ENCODE measurements around the gene GRM8.

- TF ChIP-seq CTCF (IDR thresholded peaks at IDR 0.05; ENCODE audit: low read depth, low read length, poor library complexity, severe bottlenecking) = no peak
- no peak for TF ChIP-seq EZH2phosphoT487 (IDR thresholded peaks at IDR 0.05; ENCODE audit: borderline replicate concordance, low read length)
These were observed 235.5 kb downstream of the GRM8 start for GRCh38 chr7:127017196-127017595.
